Endodermal cell (in vitro differentiated cells): ENCODE data around the gene ADAMTS10. TPM values are rescaled to one million over a fixed set of nuclear protein-coding genes. Genes with fewer than 3 reads are reported as not detected.

Source experiments
- DNase-seq: peaks from one replicate; pipeline ENCODE4 v3.0.0-alpha.2; 2017
- H3K27ac ChIP-seq: 2 replicates; pipeline ENCODE4 v1.5.1; 2013; ENCODE audit warnings: mild to moderate bottlenecking, low read depth, low read length, moderate library complexity
- H3K27me3 ChIP-seq: 2 replicates; pipeline ENCODE4 v1.6.1; 2013; ENCODE audit warnings: mild to moderate bottlenecking, low read length, moderate library complexity; ENCODE audit not compliant: insufficient read depth, control insufficient read depth, poor library complexity, severe bottlenecking
- H3K36me3 ChIP-seq: 2 replicates; pipeline ENCODE4 v1.7.0; 2013; ENCODE audit warnings: mild to moderate bottlenecking, low read length, moderate library complexity; ENCODE audit not compliant: control insufficient read depth, insufficient read depth
- H3K4me1 ChIP-seq: one replicate; pipeline ENCODE4 v1.7.0; 2013; ENCODE audit warnings: low read length; ENCODE audit not compliant: control insufficient read depth, insufficient read depth
- H3K4me3 ChIP-seq: 2 replicates; pipeline ENCODE4 v1.5.1; 2013; ENCODE audit warnings: mild to moderate bottlenecking, low read length, moderate library complexity
- H3K9ac ChIP-seq: 2 replicates; pipeline ENCODE4 v1.6.1; 2013; ENCODE audit warnings: mild to moderate bottlenecking, low read length, moderate library complexity; ENCODE audit not compliant: poor library complexity, severe bottlenecking; ENCODE audit errors: extremely low read depth
- H3K9me3 ChIP-seq: 2 replicates; pipeline ENCODE4 v1.6.1; 2013; ENCODE audit warnings: mild to moderate bottlenecking, low read length, moderate library complexity; ENCODE audit not compliant: control insufficient read depth
- H3K27ac Mint-ChIP-seq: 2 replicates; pipeline ENCODE4 v1.8.0; 2020; ENCODE audit warnings: mixed read lengths
- H3K27me3 Mint-ChIP-seq: 2 replicates; pipeline ENCODE4 v1.8.0; 2021; ENCODE audit warnings: mild to moderate bottlenecking, mixed read lengths; ENCODE audit not compliant: insufficient read depth
- H3K36me3 Mint-ChIP-seq: 2 replicates; pipeline ENCODE4 v1.8.0; 2020; ENCODE audit warnings: low read depth, mixed read lengths
- H3K4me1 Mint-ChIP-seq: 2 replicates; pipeline ENCODE4 v1.8.0; 2020; ENCODE audit warnings: mixed read lengths
- H3K4me3 Mint-ChIP-seq: 2 replicates; pipeline ENCODE4 v1.8.0; 2020; ENCODE audit warnings: mild to moderate bottlenecking, moderate library complexity, mixed read lengths
- H3K9me3 Mint-ChIP-seq: 2 replicates; pipeline ENCODE4 v1.8.0; 2020; ENCODE audit warnings: mild to moderate bottlenecking, mixed read lengths
- CTCF ChIP-seq: fragments of 200-600 bp; sonication (generic); conservative IDR thresholded peaks from 2 replicates; pipeline ENCODE4 v1.5.0; 2021; ENCODE audit warnings: antibody characterized with exemption, mild to moderate bottlenecking
- WGBS, 2 experiments: methylation state at CpG; one replicate each; pipeline versions ENCODE4 v1.1.5 to v1.1.7; 2013; ENCODE audit warnings: missing lambda C conversion rate in 2 of 2, mixed read lengths in 1 of 2; ENCODE audit not compliant: insufficient coverage in 1 of 2, insufficient read length in 1 of 2; 5-methylcytosine and 5-hydroxymethylcytosine counted together
- total RNA-seq, 2 donors: library from RNA; stranded (reverse); fragmentation: NEBNext Ultra II Directional in 1 of 2; extraction: Animal tissue kit (Norgen Biotek cat#: 25700) in 1 of 2; gene quantifications; 2 replicates in 1 of 2; 3 replicates in 1 of 2; pipeline ENCODE4 v1.2.1, GENCODE V29; 2021

ADAMTS10 gene
- total RNA-seq, 2 donors from 2014 or later, result 19.3 to 35.9 TPM

- TF ChIP-seq CTCF, result peak; percentile 98
- Histone ChIP-seq H3K27me3 (no peaks in the 10 kb centered on the region), H3K27ac (no peak overlapping the region), H3K9me3 (no peaks in the 10 kb centered on the region), H3K36me3 (no peaks in the 10 kb centered on the region), H3K4me1 (no peaks in the 10 kb centered on the region), H3K9ac (no peak overlapping the region), H3K4me3 (no peak overlapping the region)
- no peak overlapping the region for H3K4me3 Mint-ChIP-seq
- peak; percentile 90 for DNase-seq
- no peak overlapping the region for H3K27ac Mint-ChIP-seq
- H3K9me3 Mint-ChIP-seq, result no peaks in the 10 kb centered on the region
- H3K27me3 Mint-ChIP-seq, result peaks cover 5% of the 10 kb centered on the region
- H3K4me1 Mint-ChIP-seq, result peaks cover 3% of the 10 kb centered on the region
- no peaks in the 10 kb centered on the region for H3K36me3 Mint-ChIP-seq
- WGBS, 2 experiments, result 54 to 57% methylated on average over 17 to 23 of the region's 23 CpGs
These were observed 5.5 kb upstream of the ADAMTS10 start for GRCh38 chr19:8615813-8616596.

DNA sequence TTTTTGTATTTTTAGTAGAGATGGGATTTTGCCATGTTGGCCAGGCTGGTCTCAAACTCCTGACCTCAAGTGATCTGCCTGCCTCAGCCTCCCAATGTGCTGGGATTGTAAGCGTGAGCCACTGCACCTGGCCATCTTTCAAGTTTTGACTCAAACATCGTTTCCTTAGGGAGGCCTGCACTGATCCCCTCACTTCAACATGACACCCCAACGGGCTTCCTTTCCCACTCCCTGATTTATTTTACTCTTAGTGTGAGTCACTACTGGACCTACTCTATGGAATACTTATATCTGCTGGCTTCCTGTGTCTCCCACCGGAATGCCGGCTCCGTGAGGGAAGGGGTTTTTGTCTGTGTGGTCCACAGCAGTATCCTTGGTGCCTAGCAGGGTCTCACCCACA, 4.5 kb upstream of the ADAMTS10 start:
- Mint-ChIP-seq H3K4me3 (no peak overlapping the region), H3K4me1 (peaks cover 4% of the 10 kb centered on the region), H3K36me3 (no peaks in the 10 kb centered on the region), H3K27me3 (peaks cover 5% of the 10 kb centered on the region), H3K27ac (no peak overlapping the region), H3K9me3 (no peaks in the 10 kb centered on the region)
- 83 to 85% methylated on average over 5 to 6 of the region's 6 CpGs for WGBS, 2 experiments
- no peak overlapping the region for H3K27ac ChIP-seq
- H3K4me3 ChIP-seq, result no peak overlapping the region
- no peak for DNase-seq
- H3K4me1 ChIP-seq, result no peaks in the 10 kb centered on the region
- no peak for TF ChIP-seq CTCF
- no peaks in the 10 kb centered on the region for H3K36me3 ChIP-seq
- no peaks in the 10 kb centered on the region for H3K27me3 ChIP-seq
- H3K9me3 ChIP-seq, result no peaks in the 10 kb centered on the region
- H3K9ac ChIP-seq, result no peak overlapping the region

DNA sequence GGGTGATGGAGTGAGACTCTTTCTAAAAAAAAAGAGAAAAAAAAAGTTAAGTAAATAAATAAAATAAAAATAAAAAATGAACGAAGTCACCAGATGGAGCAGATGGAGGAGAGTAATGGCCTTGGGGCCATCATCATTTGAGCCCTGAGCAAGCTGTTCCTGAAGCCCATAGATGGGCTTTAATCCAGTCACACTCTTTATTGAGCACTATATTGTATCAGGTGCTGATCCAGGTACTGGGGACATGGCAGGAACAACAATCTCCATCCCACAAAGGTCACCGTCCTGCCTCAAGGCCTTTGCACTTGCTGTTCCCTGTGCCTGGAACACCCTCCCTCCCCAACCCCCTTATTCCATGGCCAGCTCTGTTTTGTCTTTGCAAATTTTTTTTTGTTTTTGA, 3.9 kb upstream of the ADAMTS10 start:
- H3K4me3 ChIP-seq, result no peak overlapping the region
- no peaks in the 10 kb centered on the region for H3K27me3 ChIP-seq
- H3K36me3 ChIP-seq, result no peaks in the 10 kb centered on the region
- Mint-ChIP-seq H3K4me3 (no peak overlapping the region), H3K27ac (no peak overlapping the region), H3K27me3 (peaks cover 5% of the 10 kb centered on the region), H3K9me3 (no peaks in the 10 kb centered on the region), H3K4me1 (peaks cover 9% of the 10 kb centered on the region), H3K36me3 (no peaks in the 10 kb centered on the region)
- no peaks in the 10 kb centered on the region for H3K4me1 ChIP-seq
- TF ChIP-seq CTCF, result no peak
- H3K27ac ChIP-seq, result no peak overlapping the region
- WGBS, 2 experiments, result 88% methylated on average over 2 of the region's 2 CpGs; no CpG with 5 or more reads in 1 of the 2 experiments
- no peak for DNase-seq
- no peak overlapping the region for H3K9ac ChIP-seq
- H3K9me3 ChIP-seq, result no peaks in the 10 kb centered on the region
